Measurements from ENCODE around the gene BSDC1.

Gene BSDC1

DNA sequence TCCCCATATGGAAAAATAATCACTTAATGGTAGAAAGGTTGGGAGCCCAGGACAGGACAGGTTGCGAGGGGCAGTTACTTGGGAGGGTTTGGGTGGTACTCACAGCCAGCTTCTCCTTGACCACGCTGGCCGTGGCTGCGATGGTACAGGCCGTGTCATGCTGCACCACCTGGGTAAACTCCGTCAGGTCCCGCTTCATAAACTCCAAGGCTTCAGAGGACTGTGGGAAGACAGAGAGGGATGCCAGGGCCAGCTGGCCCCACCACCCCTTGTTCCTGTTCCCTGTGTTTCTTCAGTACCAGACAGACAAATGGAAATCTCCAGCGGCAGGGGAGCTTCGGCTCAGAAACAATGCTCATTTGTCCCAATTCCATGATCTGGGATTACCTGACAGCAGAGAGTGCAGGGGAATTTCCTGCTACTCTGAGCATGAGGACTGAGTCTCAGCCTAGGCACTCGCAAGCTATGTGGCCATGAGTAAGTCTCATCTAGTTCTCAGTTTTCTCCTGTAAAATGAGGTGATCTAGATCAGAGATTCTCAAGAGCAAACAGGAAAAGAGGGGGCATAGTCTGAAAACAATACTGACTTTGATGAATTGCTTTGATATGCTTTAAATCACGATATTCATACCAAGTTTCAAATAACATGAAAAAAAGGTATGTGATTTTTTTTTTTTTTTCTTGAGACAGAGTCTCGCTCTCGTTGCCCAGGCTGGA lies 7.4 kb downstream of the BSDC1 start:
- POLR2A ChIA-PET = interaction anchor here (1.6 kb wide), 1 partner anchor 51 kb away, joined by 8 read pairs; the partner anchor contains the start of gene MARCKSL1
- CTCF ChIA-PET = interaction anchor here (0.8 to 2.5 kb wide), 6 partner anchors 10 to 385 kb away, joined by 3 to 15 read pairs (median 4); no protein-coding TSS in a partner anchor
- no peak for DNase-seq (ENCODE audit: extremely low spot score)
- TF ChIP-seq, protein P1, sequence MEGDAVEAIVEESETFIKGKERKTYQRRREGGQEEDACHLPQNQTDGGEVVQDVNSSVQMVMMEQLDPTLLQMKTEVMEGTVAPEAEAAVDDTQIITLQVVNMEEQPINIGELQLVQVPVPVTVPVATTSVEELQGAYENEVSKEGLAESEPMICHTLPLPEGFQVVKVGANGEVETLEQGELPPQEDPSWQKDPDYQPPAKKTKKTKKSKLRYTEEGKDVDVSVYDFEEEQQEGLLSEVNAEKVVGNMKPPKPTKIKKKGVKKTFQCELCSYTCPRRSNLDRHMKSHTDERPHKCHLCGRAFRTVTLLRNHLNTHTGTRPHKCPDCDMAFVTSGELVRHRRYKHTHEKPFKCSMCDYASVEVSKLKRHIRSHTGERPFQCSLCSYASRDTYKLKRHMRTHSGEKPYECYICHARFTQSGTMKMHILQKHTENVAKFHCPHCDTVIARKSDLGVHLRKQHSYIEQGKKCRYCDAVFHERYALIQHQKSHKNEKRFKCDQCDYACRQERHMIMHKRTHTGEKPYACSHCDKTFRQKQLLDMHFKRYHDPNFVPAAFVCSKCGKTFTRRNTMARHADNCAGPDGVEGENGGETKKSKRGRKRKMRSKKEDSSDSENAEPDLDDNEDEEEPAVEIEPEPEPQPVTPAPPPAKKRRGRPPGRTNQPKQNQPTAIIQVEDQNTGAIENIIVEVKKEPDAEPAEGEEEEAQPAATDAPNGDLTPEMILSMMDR (IDR thresholded peaks at IDR 0.05; ENCODE audit: control extremely low read depth, extremely low read depth, low read depth, missing control alignments) = no peak

DNA sequence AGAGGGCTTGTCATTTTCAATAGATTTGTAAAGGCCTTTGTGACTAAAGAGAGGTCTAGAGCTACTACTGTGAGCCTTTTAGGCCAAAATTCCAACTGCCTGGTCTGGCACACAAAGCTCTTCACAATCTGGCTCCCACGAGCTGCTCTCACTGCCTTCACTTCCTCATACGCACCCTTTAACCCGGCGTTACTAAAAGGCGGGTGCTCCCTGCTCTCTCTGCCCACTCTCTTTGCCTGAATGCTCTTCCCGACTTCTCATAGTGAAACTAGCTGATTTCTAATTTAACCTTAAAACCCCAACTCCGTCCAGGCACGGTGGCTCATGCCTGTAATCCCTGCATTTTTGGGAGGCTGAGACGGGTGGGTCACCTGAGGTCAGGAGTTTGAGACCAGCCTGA lies 14.2 kb downstream of the BSDC1 start:
- TF ChIP-seq, protein P1 (IDR thresholded peaks at IDR 0.05; ENCODE audit: control extremely low read depth, extremely low read depth, low read depth, missing control alignments) = no peak
- DNase-seq (ENCODE audit: extremely low spot score) = no peak
- ChIA-PET POLR2A (no interaction called here), CTCF (interaction anchor here (1.2 to 1.4 kb wide), 2 partner anchors 12 to 21 kb away, joined by 3 read pairs; no protein-coding TSS in a partner anchor)

DNA sequence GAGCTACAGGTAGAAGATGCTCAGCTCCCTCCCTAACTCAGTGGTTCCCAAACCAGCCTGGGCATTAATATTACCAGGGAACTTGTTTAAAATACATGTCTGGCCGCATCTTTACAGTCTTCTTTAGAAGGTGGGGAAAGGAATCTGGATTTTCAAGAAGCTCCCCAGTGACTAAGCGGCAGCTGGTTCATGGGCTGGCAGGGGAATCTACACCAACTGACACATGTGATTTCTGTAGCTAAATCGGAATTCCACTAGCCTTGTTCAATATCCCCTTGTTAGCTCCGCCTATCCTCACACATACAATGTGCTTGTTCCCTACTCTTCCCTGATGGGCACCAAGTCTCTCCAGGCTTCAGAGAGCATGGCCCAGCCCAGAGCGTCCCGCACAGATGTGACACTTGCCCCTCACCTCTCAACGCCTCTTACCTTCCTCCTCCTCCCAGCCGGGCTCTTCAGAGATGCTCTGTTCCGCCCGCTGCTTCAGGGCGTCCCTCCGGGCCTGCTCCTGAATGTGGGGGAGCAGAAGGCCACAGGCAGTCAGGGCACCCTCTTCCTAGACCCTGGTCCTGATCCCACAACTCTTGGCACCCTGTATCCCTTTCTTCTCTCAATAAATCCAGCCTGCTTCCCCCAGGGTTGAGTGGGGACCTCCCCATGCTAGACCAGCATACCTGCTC lies 16.6 kb downstream of the BSDC1 start:
- CTCF ChIA-PET = interaction anchor here (0.7 to 2.1 kb wide), 8 partner anchors 9 to 162 kb away, joined by 3 to 9 read pairs (median 4); partner anchors contain the start of gene BSDC1
- no peak for DNase-seq (ENCODE audit: extremely low spot score)
- POLR2A ChIA-PET = interaction anchor here (0.6 to 1.4 kb wide), 3 partner anchors 41 to 338 kb away, joined by 5 to 6 read pairs (median 5); partner anchors contain the start of gene MARCKSL1
- TF ChIP-seq, protein P1 (IDR thresholded peaks at IDR 0.05; ENCODE audit: control extremely low read depth, extremely low read depth, low read depth, missing control alignments) = no peak

DNA sequence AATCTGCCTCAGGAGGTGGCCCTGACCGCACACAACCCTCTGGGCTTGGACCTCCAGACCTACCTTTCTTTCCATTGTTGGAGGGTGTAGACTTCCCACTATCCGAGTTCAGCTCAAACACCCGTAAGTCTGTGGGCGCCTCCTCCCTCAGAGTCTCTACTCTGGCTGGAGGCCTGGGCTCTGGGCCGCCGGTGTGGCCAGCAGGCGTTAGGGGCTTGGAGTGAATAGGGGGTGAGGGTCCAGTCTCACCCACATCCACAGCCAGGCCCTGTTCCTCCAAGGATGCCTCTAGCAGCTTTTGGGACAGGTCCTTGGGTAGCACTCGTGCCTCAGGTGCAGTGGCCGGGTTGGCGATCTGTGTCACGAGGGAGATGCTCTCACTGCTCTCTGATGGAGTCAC lies 18.0 kb downstream of the BSDC1 start:
- ChIA-PET CTCF (interaction anchor here (1.1 to 2.1 kb wide), 5 partner anchors 10 to 161 kb away, joined by 3 to 9 read pairs (median 4); partner anchors contain the start of gene BSDC1), POLR2A (interaction anchor here (1.4 kb wide), 1 partner anchor 40 kb away, joined by 6 read pairs; the partner anchor contains the start of gene MARCKSL1)
- TF ChIP-seq, protein P1 (IDR thresholded peaks at IDR 0.05; ENCODE audit: control extremely low read depth, extremely low read depth, low read depth, missing control alignments) = no peak
- no peak for DNase-seq (ENCODE audit: extremely low spot score)

DNA sequence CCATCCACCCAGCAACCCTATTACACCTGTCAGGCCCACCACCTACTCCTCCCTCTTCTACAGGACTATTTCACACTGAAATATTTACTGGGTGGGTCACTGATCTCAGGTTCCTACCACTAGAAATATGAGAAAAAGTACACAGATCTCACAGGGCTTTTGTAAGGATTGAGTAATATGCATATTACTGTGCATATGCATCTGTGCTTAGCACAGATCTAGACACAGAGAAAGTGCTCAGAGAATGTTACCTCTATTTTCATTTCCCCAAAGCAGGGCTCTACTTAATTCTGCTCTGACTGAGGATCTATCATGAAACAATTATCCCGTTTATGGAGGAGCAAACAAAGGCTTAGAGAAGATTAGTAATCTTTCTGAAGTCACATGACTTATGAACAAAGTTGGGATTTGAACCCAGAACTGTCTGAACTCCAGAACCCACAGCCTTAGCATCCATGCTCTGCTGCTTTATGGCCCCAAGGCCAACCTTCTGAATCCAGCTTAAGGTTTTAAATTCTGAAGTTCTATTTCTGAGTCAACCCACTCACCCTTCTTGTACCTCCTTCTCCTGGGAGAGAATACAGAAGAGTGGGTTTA lies 20.1 kb downstream of the BSDC1 start:
- ChIA-PET CTCF (interaction anchor here (1.3 to 1.4 kb wide), 2 partner anchors 26 to 126 kb away, joined by 3 to 4 read pairs; no protein-coding TSS in a partner anchor), POLR2A (no interaction called here)

More for the DNA sequence above, 20.1 kb downstream of the BSDC1 start:
- TF ChIP-seq, protein P1 (IDR thresholded peaks at IDR 0.05; ENCODE audit: control extremely low read depth, extremely low read depth, low read depth, missing control alignments) = no peak
- DNase-seq (ENCODE audit: extremely low spot score) = no peak

Measured in GM10248 (cell line).